K562 (cell line): Measurements from ENCODE around the gene CHMP4B. TPM values are rescaled to one million over a fixed set of nuclear protein-coding genes. Genes with fewer than 3 reads are reported as not detected.

Source experiments
- ATAC-seq: fragments of 200-7000 bp; cut with Tn5 transposase; 3 replicates; pipeline ENCODE4 v1.9.1; 2020; ENCODE audit warnings: moderate library complexity
- BruUV-seq: library from RNA; stranded (reverse); fragments of 400-500 nt; replicated peaks from 2 replicates; lab custom pipeline; 2021; lab: Mats Ljungman, UMichigan
- CTCF ChIA-PET: fragments of 300-600 bp; formaldehyde crosslinking; extraction: SDS; loops from one replicate; lab custom pipeline; 2021; ENCODE audit warnings: low intra/inter-chr PET ratio; lab: Yijun Ruan, JAX
- POLR2A ChIA-PET: fragments of 300-600, 350-650 bp; sonication (Branson Sonifier 250); formaldehyde crosslinking; extraction: SDS; loops from one replicate; lab custom pipeline; 2021; ENCODE audit warnings: antibody characterized with exemption, inconsistent platforms; lab: Yijun Ruan, JAX
- DNase-seq, 4 experiments: peaks; one replicate each; pipeline versions ENCODE4 v3.0.0 to v3.0.0-alpha.2; 2011 to 2018; ENCODE audit warnings: low spot score in 3 of 4, mixed read lengths in 3 of 4; ENCODE audit errors: extremely low read depth in 1 of 4
- FAIRE-seq: peaks from 2 replicates; lab custom pipeline; 2011; peaks lifted over from hg19 to GRCh38; lab: Jason Lieb, UNC
- H2AFZ ChIP-seq: 2 replicates; pipeline ENCODE4 v1.6.0; 2011; ENCODE audit warnings: low read depth, low read length, control low read depth, inconsistent platforms
- H3K27ac ChIP-seq: fragments of 200-600 bp; 3 replicates; pipeline ENCODE4 v1.8.0; 2011; ENCODE audit warnings: low read depth, mild to moderate bottlenecking, control low read depth, inconsistent platforms, low read length, moderate library complexity, mixed read lengths; ENCODE audit errors: extremely low read depth
- H3K27me3 ChIP-seq, 2 experiments: fragments of 300-600 bp in 1 of 2; 2 replicates in 1 of 2; 3 replicates in 1 of 2; pipeline versions ENCODE4 v1.6.0 to v1.8.0; 2011; ENCODE audit warnings: inconsistent platforms in 2 of 2, low read length in 2 of 2, mild to moderate bottlenecking in 1 of 2, mixed read lengths in 1 of 2, moderate library complexity in 1 of 2; ENCODE audit not compliant: control insufficient read depth in 2 of 2, insufficient read depth in 2 of 2
- H3K36me3 ChIP-seq: fragments of 300-600 bp; 3 replicates; pipeline ENCODE4 v1.8.0; 2011; ENCODE audit warnings: mild to moderate bottlenecking, low read length, inconsistent platforms; ENCODE audit not compliant: control insufficient read depth, insufficient read depth
- H3K4me1 ChIP-seq, 2 experiments: fragments of 200-600 bp in 1 of 2; replicated peaks in 1 of 2; 2 replicates in 1 of 2; 3 replicates in 1 of 2; pipeline versions ENCODE4 v1.5.1 to v1.8.0; 2011; ENCODE audit warnings: inconsistent platforms in 2 of 2, low read length in 2 of 2, mild to moderate bottlenecking in 1 of 2, mixed read lengths in 1 of 2, moderate library complexity in 1 of 2; ENCODE audit not compliant: control insufficient read depth in 2 of 2, insufficient read depth in 2 of 2
- H3K4me2 ChIP-seq: 2 replicates; pipeline ENCODE4 v1.6.1; 2011; ENCODE audit warnings: low read length, control low read depth, inconsistent platforms, mixed read lengths; ENCODE audit not compliant: insufficient read depth
- H3K4me3 ChIP-seq: fragments of 200-600 bp; sonication (generic), shearing (Covaris generic); 2 replicates; pipeline ENCODE4 v1.5.1; 2016; ENCODE audit warnings: control low read depth, inconsistent platforms
- H3K79me2 ChIP-seq: fragments of 200-600 bp; 3 replicates; pipeline ENCODE4 v1.8.0; 2011; ENCODE audit warnings: low read length, inconsistent platforms; ENCODE audit not compliant: control insufficient read depth, insufficient read depth
- H3K9ac ChIP-seq, 2 experiments: 2 replicates each; pipeline versions ENCODE4 v1.6.0 to v1.6.1; 2011; ENCODE audit warnings: low read depth in 2 of 2, low read length in 2 of 2, control low read depth in 1 of 2, inconsistent platforms in 1 of 2, mild to moderate bottlenecking in 1 of 2, mixed read lengths in 1 of 2; ENCODE audit not compliant: insufficient read depth in 1 of 2
- H3K9me1 ChIP-seq: one replicate; pipeline ENCODE4 v1.6.0; 2011; ENCODE audit warnings: inconsistent platforms, mild to moderate bottlenecking, low read length, moderate library complexity; ENCODE audit not compliant: control insufficient read depth, insufficient read depth
- H3K9me3 ChIP-seq: replicated peaks from 2 replicates; pipeline ENCODE4 v1.5.1; 2011; ENCODE audit warnings: low read depth, low read length, inconsistent platforms; ENCODE audit not compliant: control insufficient read depth, insufficient read depth
- H4K20me1 ChIP-seq: replicated peaks from 2 replicates; pipeline ENCODE4 v1.6.1; 2011; ENCODE audit warnings: low read length, inconsistent platforms, mixed read lengths; ENCODE audit not compliant: control insufficient read depth, insufficient read depth
- ARID4B ChIP-seq: sonication (generic); formaldehyde crosslinking; IDR thresholded peaks from 2 replicates; pipeline ENCODE4 v1.8.0; 2022; ENCODE audit warnings: mild to moderate bottlenecking, missing genetic modification reagents
- BCL6 ChIP-seq: fragments of 250-450 bp; sonication (Bioruptor Pico); IDR thresholded peaks from 2 replicates; pipeline ENCODE4 v1.4.0; 2020
- CHD2 ChIP-seq: IDR thresholded peaks from 2 replicates; pipeline ENCODE4 v1.6.1; 2011; ENCODE audit warnings: low read depth, low read length
- CTBP1 ChIP-seq: fragments of 450-650 bp; IDR thresholded peaks from 2 replicates; pipeline ENCODE4 v1.6.1; 2016; ENCODE audit warnings: borderline replicate concordance
- FOS ChIP-seq: IDR thresholded peaks from 3 replicates; pipeline ENCODE4 v1.6.1; 2011; ENCODE audit not compliant: insufficient read length; ENCODE audit errors: extremely low read depth
- HDAC8 ChIP-seq: fragments of 450-650 bp; IDR thresholded peaks from 2 replicates; pipeline ENCODE4 v1.6.1; 2016; ENCODE audit warnings: mild to moderate bottlenecking, missing genetic modification characterization, moderate library complexity, missing compliant biosample characterization
- HNRNPLL ChIP-seq: fragments of 200-400 bp; formaldehyde crosslinking; IDR thresholded peaks from 2 replicates; pipeline ENCODE4 v1.6.1; 2017; ENCODE audit warnings: low read length, low read depth, mild to moderate bottlenecking; ENCODE audit not compliant: poor library complexity, severe bottlenecking
- NCOA6 ChIP-seq: fragments of 450-650 bp; IDR thresholded peaks from 2 replicates; pipeline ENCODE4 v1.6.1; 2017; ENCODE audit warnings: mild to moderate bottlenecking
- POLR2AphosphoS2 ChIP-seq: IDR thresholded peaks from 2 replicates; pipeline ENCODE4 v1.6.1; 2012; ENCODE audit warnings: low read length, improper control_type of control experiment
- THRB ChIP-seq: fragments of 450-650 bp; formaldehyde crosslinking; conservative IDR thresholded peaks from 2 replicates; pipeline ENCODE4 v1.4.0; 2022; ENCODE audit warnings: mild to moderate bottlenecking, missing genetic modification characterization
- ZBTB1 ChIP-seq: sonication (generic); formaldehyde crosslinking; IDR thresholded peaks from 2 replicates; pipeline ENCODE4 v1.8.1; 2023; ENCODE audit warnings: missing genetic modification reagents, low read depth, mild to moderate bottlenecking, borderline replicate concordance
- ZBTB49 ChIP-seq: sonication (generic); formaldehyde crosslinking; IDR thresholded peaks from 2 replicates; pipeline ENCODE4 v1.8.0; 2022; ENCODE audit warnings: missing genetic modification reagents, mild to moderate bottlenecking, borderline replicate concordance
- ZNF24 ChIP-seq: fragments of 450-650 bp; IDR thresholded peaks from 2 replicates; pipeline ENCODE4 v1.6.1; 2016
- ZNF589 ChIP-seq: fragments of 200-800 bp; sonication (Bioruptor generic); IDR thresholded peaks from 2 replicates; pipeline ENCODE4 v1.6.1; 2016; ENCODE audit warnings: low read depth, missing genetic modification characterization, missing compliant biosample characterization
- WGBS: fragments of 100-300 bp; shearing (Covaris generic); methylation state at CpG from one replicate; pipeline ENCODE4 v1.1.6; 2016; ENCODE audit warnings: low coverage, mixed read lengths; ENCODE audit not compliant: insufficient coverage; ENCODE audit errors: missing lambda C conversion rate; 5-methylcytosine and 5-hydroxymethylcytosine counted together
- in situ Hi-C: fragments of 300-500 bp; cut with MboI; formaldehyde crosslinking; loops from 4 replicates; pipeline ENCODE4 v1.15.0; 2018; ENCODE audit warnings: inconsistent platforms, mixed read lengths
- intact Hi-C: fragments of 100-400 bp; cut with micrococcal nuclease; formaldehyde crosslinking; loops from 2 replicates; pipeline ENCODE4 v1.14.2; 2022
- polyA plus RNA-seq, 8 experiments: library from polyadenylated mRNA; depleted of rRNA in 4 of 8; stranded (reverse) in 5 of 8; unstranded in 3 of 8; fragments of >200 nt; fragmentation: Nextera tagmentation in 2 of 8; fragmentation: Illumina TruSeq in 1 of 8; extraction: Ambion mirVana in 2 of 8; extraction: Trizol in 1 of 8; gene quantifications; 2 replicates each; pipeline versions ENCODE4 v1.2.1 to v1.2.3, GENCODE V29; 2011 to 2014; ENCODE audit warnings: inconsistent platforms in 1 of 8, missing spikeins in 1 of 8
- total RNA-seq, 7 experiments: library from RNA; depleted of rRNA in 6 of 7; stranded (reverse); fragments of >200 nt in 6 of 7; fragmentation: Illumina TruSeq in 2 of 7; extraction: Trizol in 2 of 7; gene quantifications; 2 replicates each; pipeline versions ENCODE4 v1.2.1 to v1.2.3, GENCODE V29; 2011 to 2021; ENCODE audit warnings: low replicate concordance in 1 of 7
- TF ChIP-seq, protein P1 (sequence below): sonication (generic); formaldehyde crosslinking; IDR thresholded peaks from 2 replicates; pipeline ENCODE4 v1.8.0; 2022; ENCODE audit warnings: mild to moderate bottlenecking, missing genetic modification reagents

The CHMP4B gene
- total and polyA plus RNA-seq, 9 of the 15 experiments (the other 6 are each of a cell fraction or from before 2014, with no cell fraction given), result 1.8 to 64.7 (median 31.8) TPM

- POLR2A ChIA-PET, result interaction anchor here (0.7 to 0.8 kb wide), 2 partner anchors 152 to 162 kb away, joined by 3 read pairs; no protein-coding TSS in a partner anchor
- CTCF ChIA-PET, result no interaction called here
- BruUV-seq, result no TSS peak
- Histone ChIP-seq H3K27ac (no peak overlapping the region), H2AFZ (no peak overlapping the region), H3K4me1 (peaks cover 0 to 13% of the 10 kb centered on the region in 2 experiments; a peak in 3 of 5 replicates), H3K79me2 (no peaks in the 10 kb centered on the region), H3K36me3 (peaks cover 4% of the 10 kb centered on the region; the same call in 2 of the 3 replicates), H3K9me3 (no peaks in the 10 kb centered on the region), H3K9me1 (no peaks in the 10 kb centered on the region), H3K4me3 (no peak overlapping the region), H3K9ac (no peak overlapping the region), H3K27me3 (peaks cover 0 to 4% of the 10 kb centered on the region in 2 experiments; a peak in 3 of 5 replicates), H3K4me2 (no peak overlapping the region), H4K20me1 (no peaks in the 10 kb centered on the region)
- DNase-seq (no peak), FAIRE-seq (peak; percentile 32), ATAC-seq (no peak)
- intact Hi-C loops (loop anchor here (5.0 kb wide), 3 partner anchors 67 to 213 kb away; no protein-coding TSS in a partner anchor), in situ Hi-C loops (no loop called here)
- 48% methylated on average over 3 of the region's 3 CpGs for WGBS
- TF ChIP-seq BCL6 (CRISPR knock-in tag) (no peak), NCOA6 (no peak), ARID4B (CRISPR knock-in tag) (no peak), POLR2AphosphoS2 (no peak), HDAC8 (tag) (no peak), CHD2 (no peak), HNRNPLL (no peak), THRB (CRISPR knock-in tag) (no peak), FOS (no peak), ZNF589 (CRISPR knock-in tag) (no peak), CTBP1 (no peak), ZBTB1 (CRISPR knock-in tag) (no peak), ZBTB49 (CRISPR knock-in tag) (no peak), ZNF24 (no peak)
- TF ChIP-seq, protein P1, sequence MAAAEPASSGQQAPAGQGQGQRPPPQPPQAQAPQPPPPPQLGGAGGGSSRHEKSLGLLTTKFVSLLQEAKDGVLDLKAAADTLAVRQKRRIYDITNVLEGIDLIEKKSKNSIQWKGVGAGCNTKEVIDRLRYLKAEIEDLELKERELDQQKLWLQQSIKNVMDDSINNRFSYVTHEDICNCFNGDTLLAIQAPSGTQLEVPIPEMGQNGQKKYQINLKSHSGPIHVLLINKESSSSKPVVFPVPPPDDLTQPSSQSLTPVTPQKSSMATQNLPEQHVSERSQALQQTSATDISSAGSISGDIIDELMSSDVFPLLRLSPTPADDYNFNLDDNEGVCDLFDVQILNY (CRISPR knock-in tag), result no peak
Measured at GRCh38 chr20:33859751-33860150, 48.6 kb downstream of the CHMP4B start.
